ENCODE measurements around the gene PTCD3.

GRCh38 chr2:86150502-86150901 lies 44.5 kb downstream of the PTCD3 start:
- TF ChIP-seq CTCF (IDR thresholded peaks at IDR 0.05) (no peak), POLR2AphosphoS5 (IDR thresholded peaks at IDR 0.05; ENCODE audit: low read depth, low read length) (no peak), TCF7L2 (IDR thresholded peaks at IDR 0.05; ENCODE audit: low read depth, low read length) (no peak), REST (IDR thresholded peaks at IDR 0.05; ENCODE audit: insufficient read depth in 1 of 2, low read depth in 2 of 2, low read length in 1 of 2) (peak in 1 of 2 experiments; percentile 47; a peak in 1 of 4 replicates), SIN3A (IDR thresholded peaks at IDR 0.05; ENCODE audit: borderline replicate concordance, insufficient read depth, low read depth, low read length) (no peak)
